ENCODE measurements around the gene FASTKD3. TPM values are rescaled to one million over a fixed set of nuclear protein-coding genes. Genes with fewer than 3 reads are reported as not detected.

Gene FASTKD3
- total RNA-seq, 2 experiments from 2014 or later = 4.0 to 7.7 TPM

- no peak overlapping the region for H3K4me3 Mint-ChIP-seq
- no peaks in the 10 kb centered on the region for H3K36me3 Mint-ChIP-seq (ENCODE audit: low read depth)
- DNase-seq = no peak
- no peak overlapping the region for H3K27ac Mint-ChIP-seq
- peaks cover 4% of the 10 kb centered on the region for H3K4me1 Mint-ChIP-seq (ENCODE audit: low read depth)
- CTCF ChIA-PET = interaction anchor here (0.6 to 1.1 kb wide), 4 partner anchors 21 to 1260 kb away, joined by 3 to 4 read pairs (median 3); no protein-coding TSS in a partner anchor
- H3K27me3 Mint-ChIP-seq (ENCODE audit: low read depth) = peaks cover 48% of the 10 kb centered on the region
- H3K9me3 Mint-ChIP-seq = no peaks in the 10 kb centered on the region
- intact Hi-C loops (cut with micrococcal nuclease) = no loop called here
These were observed 55.3 kb downstream of the FASTKD3 start for GRCh38 chr5:7813576-7813975.

- intact Hi-C loops (cut with micrococcal nuclease) = no loop called here
- Mint-ChIP-seq H3K27ac (no peak overlapping the region), H3K4me1 (ENCODE audit: low read depth) (peaks cover 4% of the 10 kb centered on the region), H3K36me3 (ENCODE audit: low read depth) (no peaks in the 10 kb centered on the region), H3K27me3 (ENCODE audit: low read depth) (peaks cover 48% of the 10 kb centered on the region), H3K4me3 (no peak overlapping the region), H3K9me3 (no peaks in the 10 kb centered on the region)
- DNase-seq = no peak
- CTCF ChIA-PET = interaction anchor here (1.1 kb wide), 1 partner anchor 265 kb away, joined by 3 read pairs; no protein-coding TSS in a partner anchor
These were observed 55.8 kb downstream of the FASTKD3 start for GRCh38 chr5:7813007-7813406.

- no peak for DNase-seq
- Mint-ChIP-seq H3K36me3 (ENCODE audit: low read depth) (no peaks in the 10 kb centered on the region), H3K4me3 (no peak overlapping the region), H3K27me3 (ENCODE audit: low read depth) (peaks cover 47% of the 10 kb centered on the region), H3K4me1 (ENCODE audit: low read depth) (peaks cover 4% of the 10 kb centered on the region), H3K27ac (no peak overlapping the region), H3K9me3 (no peaks in the 10 kb centered on the region)
- CTCF ChIA-PET = no interaction called here
- intact Hi-C loops (cut with micrococcal nuclease) = no loop called here
These were observed 57.1 kb downstream of the FASTKD3 start for GRCh38 chr5:7811715-7812114.

Other genes with a start within 250 kb of the FASTKD3 start
- gene CFAP90, start 17.9 kb downstream of the FASTKD3 start, total RNA-seq = not detected
- 10 to 100 TPM; 34.0 to 35.1 TPM for gene MTRR, start 117 bp upstream of the FASTKD3 start, total RNA-seq

Data from activated naive CD4-positive, alpha-beta T cell treated with anti-CD3 and anti-CD28 coated beads for 36 hours (primary cell).